Measurements from ENCODE around the gene PAX5.

Gene PAX5

GRCh38 chr9:37025823-37026112 is 8.3 kb downstream of the PAX5 start:
- FAIRE-seq = no peak
- DNase-seq (ENCODE audit: insufficient read length, low spot score) = no peak

- DNase-seq (ENCODE audit: insufficient read length, low spot score) (no peak), FAIRE-seq (peak; percentile 65)
Observed at GRCh38 chr9:37025071-37025822, 8.8 kb downstream of the PAX5 start.

- DNase-seq (ENCODE audit: insufficient read length, low spot score) = no peak
- FAIRE-seq = peak; percentile 11
Observed at GRCh38 chr9:37017546-37017945, 16.5 kb downstream of the PAX5 start.

GRCh38 chr9:37011530-37011929 is 22.5 kb downstream of the PAX5 start:
- DNase-seq (ENCODE audit: insufficient read length, low spot score) (no peak), FAIRE-seq (peak; percentile 86)

- DNase-seq (ENCODE audit: insufficient read length, low spot score) = no peak
- FAIRE-seq = peak; percentile 40
Observed at GRCh38 chr9:37010976-37011375, 23.1 kb downstream of the PAX5 start.

GRCh38 chr9:37010180-37010579 is 23.9 kb downstream of the PAX5 start:
- DNase-seq (ENCODE audit: insufficient read length, low spot score) (no peak), FAIRE-seq (peak; percentile 84)

GRCh38 chr9:37007295-37007694 is 26.8 kb downstream of the PAX5 start:
- no peak for FAIRE-seq
- no peak for DNase-seq (ENCODE audit: insufficient read length, low spot score)

- FAIRE-seq = no peak
Observed at GRCh38 chr9:37005517-37006140, 28.4 kb downstream of the PAX5 start.

GRCh38 chr9:37004424-37004935 is 29.6 kb downstream of the PAX5 start:
- DNase-seq (ENCODE audit: insufficient read length, low spot score) = no peak
- FAIRE-seq = peak; percentile 97

More at GRCh38 chr9:37005517-37006140, 28.4 kb downstream of the PAX5 start:
- DNase-seq (ENCODE audit: insufficient read length, low spot score) = no peak

- FAIRE-seq = no peak
Observed at GRCh38 chr9:37002413-37003217, 31.5 kb downstream of the PAX5 start.

GRCh38 chr9:37002036-37002412 is 32.0 kb downstream of the PAX5 start:
- FAIRE-seq (no peak), DNase-seq (ENCODE audit: insufficient read length, low spot score) (no peak)

More at GRCh38 chr9:37002413-37003217, 31.5 kb downstream of the PAX5 start:
- DNase-seq (ENCODE audit: insufficient read length, low spot score) = no peak

GRCh38 chr9:37001459-37001858 is 32.6 kb downstream of the PAX5 start:
- DNase-seq (ENCODE audit: insufficient read length, low spot score) (no peak), FAIRE-seq (no peak)

- DNase-seq (ENCODE audit: insufficient read length, low spot score) (no peak), FAIRE-seq (peak; percentile 89)
Observed at GRCh38 chr9:36999728-37000333, 34.2 kb downstream of the PAX5 start.

GRCh38 chr9:36997414-36997813 is 36.7 kb downstream of the PAX5 start:
- peak; percentile 84 for FAIRE-seq
- DNase-seq (ENCODE audit: insufficient read length, low spot score) = no peak

- FAIRE-seq = no peak
- no peak for DNase-seq (ENCODE audit: insufficient read length, low spot score)
Observed at GRCh38 chr9:36996706-36997086, 37.4 kb downstream of the PAX5 start.

GRCh38 chr9:36995927-36996705 is 38.0 kb downstream of the PAX5 start:
- no peak for DNase-seq (ENCODE audit: insufficient read length, low spot score)
- peak; percentile 98 for FAIRE-seq

GRCh38 chr9:36993933-36994764 is 39.9 kb downstream of the PAX5 start:
- FAIRE-seq (peak; percentile 96), DNase-seq (ENCODE audit: insufficient read length, low spot score) (peak; percentile 54)

GRCh38 chr9:36992501-36993316 is 41.4 kb downstream of the PAX5 start:
- FAIRE-seq = peak; percentile 81
- no peak for DNase-seq (ENCODE audit: insufficient read length, low spot score)

Data from GM19239 (cell line).